GM18868 (cell line): ENCODE results near the gene BCKDHB.

Source experiments
- ATAC-seq: cut with Tn5 transposase; IDR thresholded peaks from one replicate; pipeline ENCODE4 v1.9.1; 2021; ENCODE audit warnings: mild to moderate bottlenecking, moderate library complexity; ENCODE audit not compliant: unreplicated experiment

Gene BCKDHB

GRCh38 chr6:80148220-80148619, 41.7 kb downstream of the BCKDHB start:
- peak; percentile 63 for ATAC-seq

- no peak for ATAC-seq
Observed at GRCh38 chr6:80151635-80152034, 45.2 kb downstream of the BCKDHB start.

GRCh38 chr6:80154160-80154559, 47.7 kb downstream of the BCKDHB start:
- no peak for ATAC-seq

- no peak for ATAC-seq
Observed at GRCh38 chr6:80156221-80156620, 49.8 kb downstream of the BCKDHB start.

GRCh38 chr6:80158478-80158989, 52.1 kb downstream of the BCKDHB start:
- no peak for ATAC-seq

- ATAC-seq, result no peak
Observed at GRCh38 chr6:80161434-80161833, 55.0 kb downstream of the BCKDHB start.

GRCh38 chr6:80163754-80164187, 57.3 kb downstream of the BCKDHB start:
- peak; percentile 83 for ATAC-seq

- peak; percentile 91 for ATAC-seq
Observed at GRCh38 chr6:80165143-80165542, 58.7 kb downstream of the BCKDHB start.

GRCh38 chr6:80165819-80166218, 59.3 kb downstream of the BCKDHB start:
- no peak for ATAC-seq

GRCh38 chr6:80170433-80170832, 64.0 kb downstream of the BCKDHB start:
- no peak for ATAC-seq

- ATAC-seq, result no peak
Observed at GRCh38 chr6:80173411-80173810, 66.9 kb downstream of the BCKDHB start.

- no peak for ATAC-seq
Observed at GRCh38 chr6:80174900-80175572, 68.6 kb downstream of the BCKDHB start.

GRCh38 chr6:80179695-80180094, 73.2 kb downstream of the BCKDHB start:
- no peak for ATAC-seq

GRCh38 chr6:80181352-80182081, 75.0 kb downstream of the BCKDHB start:
- peak; percentile 61 for ATAC-seq

GRCh38 chr6:80182308-80182707, 75.8 kb downstream of the BCKDHB start:
- no peak for ATAC-seq

GRCh38 chr6:80183019-80183795, 76.7 kb downstream of the BCKDHB start:
- no peak for ATAC-seq

- ATAC-seq, result no peak
Observed at GRCh38 chr6:80185492-80185891, 79.0 kb downstream of the BCKDHB start.

GRCh38 chr6:80186082-80186481, 79.6 kb downstream of the BCKDHB start:
- no peak for ATAC-seq

- ATAC-seq, result no peak
Observed at GRCh38 chr6:80196906-80197305, 90.4 kb downstream of the BCKDHB start.

GRCh38 chr6:80197474-80197873, 91.0 kb downstream of the BCKDHB start:
- no peak for ATAC-seq

GRCh38 chr6:80197986-80198385, 91.5 kb downstream of the BCKDHB start:
- no peak for ATAC-seq
